ENCODE data around the gene DNLZ.

DNLZ gene

DNA sequence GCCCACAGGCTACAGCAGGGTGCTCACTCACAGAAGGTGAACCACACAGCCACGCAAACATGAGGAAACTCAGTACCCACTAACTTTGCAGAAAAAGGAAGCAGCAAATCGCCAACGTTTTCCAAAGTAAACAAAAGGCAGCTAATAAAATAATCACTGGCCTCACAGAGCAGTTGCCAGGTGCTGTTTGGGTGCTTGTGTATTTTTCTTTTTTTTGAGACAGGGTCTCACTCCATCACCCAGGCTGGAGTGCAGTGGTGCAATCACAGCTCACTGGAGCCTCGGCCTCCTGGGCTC lies 32.6 kb upstream of the DNLZ start:
- no peak for DNase-seq (ENCODE audit: low read depth)

GRCh38 chr9:136395345-136396218 lies 32.0 kb upstream of the DNLZ start:
- DNase-seq (ENCODE audit: low read depth): no peak

DNA sequence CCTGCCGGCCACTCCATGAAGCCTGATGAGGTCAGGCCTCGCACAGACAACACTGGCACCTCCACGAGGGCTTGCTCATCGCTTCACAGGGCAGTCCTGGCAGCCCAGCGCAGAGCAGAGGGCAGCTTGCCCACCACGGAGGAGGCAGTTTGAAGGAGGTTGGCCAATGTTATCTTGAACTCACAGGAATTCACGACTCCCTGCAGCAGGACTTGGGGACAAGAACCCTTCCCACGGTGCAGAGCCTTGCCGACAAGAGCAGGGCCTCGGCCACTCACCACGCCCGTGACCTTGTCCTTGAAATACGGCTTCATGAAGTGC lies 31.4 kb upstream of the DNLZ start:
- DNase-seq (ENCODE audit: low read depth): no peak

GRCh38 chr9:136394312-136395019 lies 30.9 kb upstream of the DNLZ start:
- no peak for DNase-seq (ENCODE audit: low read depth)

DNA sequence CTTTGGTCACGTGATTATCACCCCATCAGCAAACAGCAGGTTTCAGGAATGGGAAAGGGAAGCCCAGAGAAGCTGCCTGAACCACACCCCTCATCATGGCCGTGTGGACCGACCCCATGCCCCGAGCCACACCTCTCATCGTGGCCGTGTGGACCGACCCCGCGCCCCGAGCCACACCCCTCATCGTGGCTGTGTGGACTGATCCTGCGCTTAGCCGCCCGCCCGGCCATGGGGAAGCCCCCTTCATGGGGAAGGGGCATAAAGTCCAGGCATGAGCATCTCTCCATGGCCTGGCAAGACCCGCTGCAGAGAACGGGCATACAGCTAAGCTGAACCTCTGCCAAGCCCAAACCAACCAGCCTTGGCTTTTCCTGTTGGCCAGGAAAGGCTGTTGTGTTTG lies 30.0 kb upstream of the DNLZ start:
- no peak for DNase-seq (ENCODE audit: low read depth)

DNA sequence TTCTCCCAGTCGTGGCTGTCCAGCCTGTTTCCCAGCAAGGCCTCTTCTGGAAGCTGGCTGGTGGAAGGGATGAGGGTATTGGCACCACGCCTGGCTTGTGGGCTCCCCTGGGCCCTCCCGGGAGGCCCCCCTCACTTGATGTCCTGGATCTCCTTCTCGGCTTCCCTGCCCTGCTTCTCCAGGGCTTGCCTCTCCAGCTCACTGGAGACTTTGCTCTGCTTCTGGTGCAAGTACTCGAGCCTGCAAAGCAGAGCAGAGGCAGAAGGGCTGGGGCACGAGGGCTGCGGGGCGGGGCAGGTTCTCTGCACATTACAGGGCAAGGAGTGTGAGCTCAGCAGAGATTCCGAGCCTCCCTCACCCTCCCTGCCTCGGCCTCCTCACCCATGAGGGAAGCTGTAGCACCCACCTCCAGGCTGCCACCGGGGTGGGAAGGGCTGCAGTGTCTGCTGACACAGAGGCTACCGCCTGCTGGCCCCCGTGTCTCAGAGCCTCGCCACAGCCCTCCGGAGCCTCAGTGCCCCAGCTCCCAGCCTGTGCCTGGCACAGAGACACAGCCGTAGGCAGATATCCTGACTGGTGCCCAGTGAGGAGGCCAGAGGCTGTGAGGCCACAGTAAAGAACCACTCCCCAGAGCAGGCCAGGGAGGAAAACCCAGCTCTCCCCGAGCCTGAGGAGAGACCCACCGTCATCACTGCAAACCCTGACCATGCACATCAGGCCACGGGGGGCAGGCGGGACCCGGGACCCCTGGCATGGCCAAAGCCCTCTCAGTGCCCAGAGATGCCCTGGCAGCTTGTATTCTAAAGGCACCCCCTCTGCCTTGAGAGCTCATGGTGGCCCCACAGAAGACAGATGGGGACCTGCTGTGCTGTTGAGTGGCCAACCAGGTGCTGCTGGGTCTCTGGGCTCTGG lies 29.2 kb upstream of the DNLZ start:
- no peak for DNase-seq (ENCODE audit: low read depth)

DNA sequence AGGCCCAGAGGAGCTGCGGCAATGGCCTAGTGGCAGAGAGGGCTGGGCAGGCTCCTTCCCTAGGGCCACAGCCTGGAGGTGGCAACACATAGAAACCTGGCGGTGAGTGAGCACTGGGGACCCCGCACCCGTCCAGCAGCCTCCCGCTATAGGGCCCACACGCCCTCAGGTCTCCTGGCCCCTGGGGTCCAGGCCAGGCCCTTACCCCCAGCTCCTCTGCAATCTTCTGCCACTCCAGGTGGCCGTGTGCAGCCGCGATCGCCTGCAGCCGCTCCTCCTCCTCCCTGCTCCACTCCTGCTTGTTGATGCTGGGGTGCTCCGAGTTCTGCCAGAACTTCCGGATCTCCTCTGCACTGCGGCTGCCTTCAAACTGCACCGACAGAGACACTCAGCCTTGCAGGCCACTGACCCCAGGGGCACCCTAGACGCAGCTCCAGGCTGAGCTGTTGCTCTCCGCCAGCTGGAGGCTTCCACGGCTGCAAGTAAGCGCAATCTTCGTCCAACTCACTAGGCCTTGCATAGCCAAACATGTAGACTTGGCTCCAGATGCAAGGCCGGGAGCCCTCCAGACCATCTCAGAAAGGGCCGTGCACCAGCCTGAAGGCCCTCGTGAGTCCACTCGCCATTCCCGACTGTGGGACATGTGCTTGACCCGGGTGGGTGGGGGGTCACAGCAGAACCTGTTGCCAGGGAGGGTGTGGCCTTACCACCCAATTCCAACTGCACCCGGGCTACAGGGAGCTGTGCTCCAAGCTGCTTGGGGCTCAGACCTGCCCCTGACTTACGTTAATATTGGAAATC lies 28.4 kb upstream of the DNLZ start:
- no peak for DNase-seq (ENCODE audit: low read depth)

- DNase-seq (ENCODE audit: low read depth): no peak
These were observed 25.9 kb upstream of the DNLZ start for GRCh38 chr9:136389396-136389795.

- no peak for DNase-seq (ENCODE audit: low read depth)
These were observed 23.7 kb upstream of the DNLZ start for GRCh38 chr9:136387217-136387616.

DNA sequence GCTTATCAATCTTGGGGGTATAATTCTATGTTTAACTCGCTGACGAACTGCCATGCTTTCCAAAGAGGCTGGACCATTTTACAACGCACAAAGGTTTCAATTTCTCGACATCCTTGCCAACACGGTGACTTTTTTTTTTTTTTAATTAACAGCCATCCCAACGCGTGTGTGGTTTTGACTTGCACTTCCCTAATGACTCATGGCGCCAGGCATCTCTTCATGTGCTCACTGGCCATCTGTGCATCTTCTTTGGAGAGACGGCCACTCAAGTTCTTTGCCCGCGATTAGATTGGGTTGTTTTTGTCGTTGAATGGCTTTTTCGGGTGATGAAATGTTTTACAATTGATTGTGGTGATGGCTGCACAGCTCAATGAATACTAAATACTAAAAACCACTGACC lies 22.5 kb upstream of the DNLZ start:
- no peak for DNase-seq (ENCODE audit: low read depth)

- DNase-seq (ENCODE audit: low read depth): no peak
These were observed 21.5 kb upstream of the DNLZ start for GRCh38 chr9:136385015-136385414.

GRCh38 chr9:136383436-136383835 lies 19.9 kb upstream of the DNLZ start:
- DNase-seq (ENCODE audit: low read depth): no peak

DNA sequence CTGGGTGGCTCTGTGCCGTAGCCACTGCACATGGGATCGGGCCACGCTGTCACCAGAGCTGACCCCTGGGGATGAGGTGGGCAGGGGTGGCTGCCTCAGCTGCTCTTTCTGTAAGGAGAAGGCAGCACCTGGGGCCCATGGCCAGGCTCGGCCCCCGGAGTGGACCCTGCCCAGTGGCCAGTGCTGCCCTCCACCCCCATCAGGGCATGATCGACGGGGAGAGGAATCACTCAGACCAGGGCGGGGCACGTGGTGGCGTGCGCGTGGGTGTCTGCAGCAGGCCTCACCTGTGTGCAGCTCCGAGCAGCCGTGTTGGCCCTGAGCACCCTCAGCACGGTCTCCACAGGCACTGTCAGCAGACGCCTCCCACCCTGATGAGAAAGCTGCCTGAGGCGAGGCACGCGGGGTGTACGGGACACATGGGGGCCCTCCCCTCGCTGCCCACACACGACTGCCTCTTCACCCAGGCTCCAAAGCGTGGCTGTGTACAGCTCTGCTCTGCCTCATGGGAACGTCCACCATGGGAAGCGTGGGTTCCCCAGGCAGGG lies 18.5 kb upstream of the DNLZ start:
- DNase-seq (ENCODE audit: low read depth): no peak

GRCh38 chr9:136381311-136381710 lies 17.8 kb upstream of the DNLZ start:
- no peak for DNase-seq (ENCODE audit: low read depth)

DNA sequence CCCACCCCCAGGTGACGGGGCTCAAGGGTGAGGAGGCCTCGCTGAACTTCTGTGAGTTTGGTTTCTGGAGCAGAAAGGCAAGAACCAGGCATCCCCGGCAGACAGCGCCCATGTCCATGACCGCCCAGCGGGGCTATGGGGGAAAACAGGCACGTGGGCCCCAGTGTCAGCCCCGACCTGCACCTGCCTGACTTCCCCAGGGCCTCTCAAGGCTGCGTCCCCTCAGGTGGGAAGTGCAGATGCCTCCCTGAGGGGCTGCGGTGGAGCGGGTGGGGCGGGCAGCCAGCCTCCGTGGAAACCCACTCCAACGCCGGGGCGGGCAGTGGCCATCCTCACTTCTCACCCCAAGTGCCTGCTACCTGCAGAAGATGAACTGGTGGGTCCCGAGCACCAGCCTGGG lies 16.8 kb upstream of the DNLZ start:
- no peak for DNase-seq (ENCODE audit: low read depth)

DNA sequence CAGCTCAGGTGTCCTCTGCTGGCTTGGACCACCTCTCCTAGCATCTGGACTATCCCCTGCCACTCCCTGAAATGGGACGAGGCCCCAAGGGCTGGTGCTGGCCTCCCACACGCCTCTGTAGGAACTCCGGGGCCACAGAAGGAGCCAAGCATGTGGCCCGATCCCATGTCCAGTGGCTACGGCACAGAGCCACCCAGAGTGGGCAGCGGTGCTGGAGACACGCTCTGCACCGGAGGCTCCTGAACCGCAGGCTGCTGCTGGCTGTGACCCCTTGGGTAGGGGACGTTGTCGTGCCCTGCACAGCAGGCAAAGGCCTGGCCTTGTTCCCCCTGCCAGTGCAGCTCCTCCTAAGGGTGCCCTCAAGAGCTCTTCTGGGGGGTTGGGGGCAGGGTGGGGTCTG lies 16.3 kb upstream of the DNLZ start:
- DNase-seq (ENCODE audit: low read depth): no peak

DNA sequence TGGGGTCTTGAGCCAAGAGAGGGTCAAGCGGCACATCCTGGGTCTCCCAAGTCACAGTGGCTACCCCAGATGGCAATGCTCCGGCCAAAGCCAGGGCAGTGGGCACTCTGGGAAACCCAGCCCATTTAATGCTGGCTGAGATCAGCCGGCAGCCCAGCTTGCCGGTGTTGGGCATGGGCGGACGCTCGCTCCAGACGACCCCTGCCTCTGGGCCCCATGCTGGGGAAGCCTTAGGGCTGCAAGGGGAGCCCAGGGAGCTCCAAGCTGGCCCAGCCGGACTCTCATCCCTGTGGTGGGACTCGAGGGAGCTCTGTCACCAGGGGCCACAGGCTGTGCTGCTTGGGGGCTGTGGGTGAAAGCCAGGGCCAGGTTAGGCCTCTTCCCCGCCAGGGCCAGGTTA lies 15.9 kb upstream of the DNLZ start:
- DNase-seq (ENCODE audit: low read depth): no peak

GRCh38 chr9:136379003-136379287 lies 15.4 kb upstream of the DNLZ start:
- no peak for DNase-seq (ENCODE audit: low read depth)

- no peak for DNase-seq (ENCODE audit: low read depth)
These were observed 14.8 kb upstream of the DNLZ start for GRCh38 chr9:136378170-136379002.

GRCh38 chr9:136377341-136378169 lies 14.0 kb upstream of the DNLZ start:
- DNase-seq (ENCODE audit: low read depth): no peak

Measured in activated T-cell treated with anti-CD3 and anti-CD28 coated beads for 48 hours (primary cell).